DOHH2 (cell line): ENCODE data around the gene NUP62.

ENCODE experiments used
- EZH2phosphoT487 ChIP-seq: fragments of 200-600 bp; sonication (generic); IDR thresholded peaks from 2 replicates; pipeline ENCODE4 v1.6.1; 2017; ENCODE audit warnings: borderline replicate concordance, mild to moderate bottlenecking, antibody characterized with exemption, low read length, moderate library complexity, mixed read lengths
- TF ChIP-seq, protein P1 (sequence below): fragments of 200-600 bp; sonication (generic); IDR thresholded peaks from one replicate; pipeline ENCODE4 v1.5.1; 2014; ENCODE audit warnings: antibody characterized with exemption, mild to moderate bottlenecking, low read depth, low read length; ENCODE audit not compliant: poor library complexity, severe bottlenecking

GRCh38 chr19:49906879-49907564 is 22.3 kb downstream of the NUP62 start:
- TF ChIP-seq, protein P1, sequence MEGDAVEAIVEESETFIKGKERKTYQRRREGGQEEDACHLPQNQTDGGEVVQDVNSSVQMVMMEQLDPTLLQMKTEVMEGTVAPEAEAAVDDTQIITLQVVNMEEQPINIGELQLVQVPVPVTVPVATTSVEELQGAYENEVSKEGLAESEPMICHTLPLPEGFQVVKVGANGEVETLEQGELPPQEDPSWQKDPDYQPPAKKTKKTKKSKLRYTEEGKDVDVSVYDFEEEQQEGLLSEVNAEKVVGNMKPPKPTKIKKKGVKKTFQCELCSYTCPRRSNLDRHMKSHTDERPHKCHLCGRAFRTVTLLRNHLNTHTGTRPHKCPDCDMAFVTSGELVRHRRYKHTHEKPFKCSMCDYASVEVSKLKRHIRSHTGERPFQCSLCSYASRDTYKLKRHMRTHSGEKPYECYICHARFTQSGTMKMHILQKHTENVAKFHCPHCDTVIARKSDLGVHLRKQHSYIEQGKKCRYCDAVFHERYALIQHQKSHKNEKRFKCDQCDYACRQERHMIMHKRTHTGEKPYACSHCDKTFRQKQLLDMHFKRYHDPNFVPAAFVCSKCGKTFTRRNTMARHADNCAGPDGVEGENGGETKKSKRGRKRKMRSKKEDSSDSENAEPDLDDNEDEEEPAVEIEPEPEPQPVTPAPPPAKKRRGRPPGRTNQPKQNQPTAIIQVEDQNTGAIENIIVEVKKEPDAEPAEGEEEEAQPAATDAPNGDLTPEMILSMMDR = no peak
- TF ChIP-seq EZH2phosphoT487 = no peak
